Activated CD4-positive, alpha-beta T cell treated with anti-CD3 and anti-CD28 coated beads for 24 hours (primary cell): ENCODE results near the gene BAK1.
"Not testable (repeated sequence)": the region's sequence is repeated elsewhere in the genome, so short reads cannot be mapped to it uniquely, and the experiment has no call there.

Source experiments
- DNase-seq, 2 donors: peaks; one replicate each; pipeline ENCODE4 v3.0.0-alpha.2; 2020; ENCODE audit warnings: low read depth in 2 of 2

Gene BAK1

GRCh38 chr6:33552883-33553282 lies 27.2 kb downstream of the BAK1 start:
- not testable (repeated sequence) for DNase-seq

- no peak for DNase-seq
Measured at GRCh38 chr6:33552252-33552651, 27.8 kb downstream of the BAK1 start.

- DNase-seq, result no peak
Measured at GRCh38 chr6:33551538-33551937, 28.5 kb downstream of the BAK1 start.

GRCh38 chr6:33549896-33550295 lies 30.2 kb downstream of the BAK1 start:
- no peak for DNase-seq

GRCh38 chr6:33549196-33549595 lies 30.9 kb downstream of the BAK1 start:
- no peak for DNase-seq

- DNase-seq, result no peak
Measured at GRCh38 chr6:33547499-33547898, 32.6 kb downstream of the BAK1 start.

- no peak for DNase-seq
Measured at GRCh38 chr6:33546766-33547165, 33.3 kb downstream of the BAK1 start.

GRCh38 chr6:33545292-33545691 lies 34.8 kb downstream of the BAK1 start:
- not testable (repeated sequence) for DNase-seq

- no peak for DNase-seq
Measured at GRCh38 chr6:33543116-33543515, 37.0 kb downstream of the BAK1 start.

GRCh38 chr6:33540768-33541167 lies 39.3 kb downstream of the BAK1 start:
- DNase-seq, result no peak

- DNase-seq, result no peak
Measured at GRCh38 chr6:33534702-33535101, 45.4 kb downstream of the BAK1 start.

- peak; percentile 19 to 32 for DNase-seq
Measured at GRCh38 chr6:33533163-33533869, 46.8 kb downstream of the BAK1 start.

- not testable (repeated sequence) for DNase-seq
Measured at GRCh38 chr6:33532431-33532830, 47.6 kb downstream of the BAK1 start.

GRCh38 chr6:33530617-33531016 lies 49.5 kb downstream of the BAK1 start:
- DNase-seq, result not testable (repeated sequence)
